Measurements from ENCODE around the gene RNPS1. TPM values are rescaled to one million over a fixed set of nuclear protein-coding genes. Genes with fewer than 3 reads are reported as not detected.
"Not testable (repeated sequence)": the region's sequence is repeated elsewhere in the genome, so short reads cannot be mapped to it uniquely, and the experiment has no call there.

RNPS1 gene
- total and polyA plus RNA-seq, 2 experiments from 2014 or later: 315 to 384 TPM

- no peak for TF ChIP-seq STAT1 (IDR thresholded peaks at IDR 0.05; ENCODE audit: unreplicated experiment)
- TF ChIP-seq JUNB (IDR thresholded peaks at IDR 0.05; ENCODE audit: unreplicated experiment): no peak
- TF ChIP-seq, protein P1, sequence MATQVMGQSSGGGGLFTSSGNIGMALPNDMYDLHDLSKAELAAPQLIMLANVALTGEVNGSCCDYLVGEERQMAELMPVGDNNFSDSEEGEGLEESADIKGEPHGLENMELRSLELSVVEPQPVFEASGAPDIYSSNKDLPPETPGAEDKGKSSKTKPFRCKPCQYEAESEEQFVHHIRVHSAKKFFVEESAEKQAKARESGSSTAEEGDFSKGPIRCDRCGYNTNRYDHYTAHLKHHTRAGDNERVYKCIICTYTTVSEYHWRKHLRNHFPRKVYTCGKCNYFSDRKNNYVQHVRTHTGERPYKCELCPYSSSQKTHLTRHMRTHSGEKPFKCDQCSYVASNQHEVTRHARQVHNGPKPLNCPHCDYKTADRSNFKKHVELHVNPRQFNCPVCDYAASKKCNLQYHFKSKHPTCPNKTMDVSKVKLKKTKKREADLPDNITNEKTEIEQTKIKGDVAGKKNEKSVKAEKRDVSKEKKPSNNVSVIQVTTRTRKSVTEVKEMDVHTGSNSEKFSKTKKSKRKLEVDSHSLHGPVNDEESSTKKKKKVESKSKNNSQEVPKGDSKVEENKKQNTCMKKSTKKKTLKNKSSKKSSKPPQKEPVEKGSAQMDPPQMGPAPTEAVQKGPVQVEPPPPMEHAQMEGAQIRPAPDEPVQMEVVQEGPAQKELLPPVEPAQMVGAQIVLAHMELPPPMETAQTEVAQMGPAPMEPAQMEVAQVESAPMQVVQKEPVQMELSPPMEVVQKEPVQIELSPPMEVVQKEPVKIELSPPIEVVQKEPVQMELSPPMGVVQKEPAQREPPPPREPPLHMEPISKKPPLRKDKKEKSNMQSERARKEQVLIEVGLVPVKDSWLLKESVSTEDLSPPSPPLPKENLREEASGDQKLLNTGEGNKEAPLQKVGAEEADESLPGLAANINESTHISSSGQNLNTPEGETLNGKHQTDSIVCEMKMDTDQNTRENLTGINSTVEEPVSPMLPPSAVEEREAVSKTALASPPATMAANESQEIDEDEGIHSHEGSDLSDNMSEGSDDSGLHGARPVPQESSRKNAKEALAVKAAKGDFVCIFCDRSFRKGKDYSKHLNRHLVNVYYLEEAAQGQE (IDR thresholded peaks at IDR 0.05; ENCODE audit: unreplicated experiment): no peak
- no peak for TF ChIP-seq ZNF114 (CRISPR knock-in tag; IDR thresholded peaks at IDR 0.05)
- no peak for TF ChIP-seq EZH2 (IDR thresholded peaks at IDR 0.05; ENCODE audit: low read depth, unreplicated experiment)
Measured at GRCh38 chr16:2270070-2270462, 2.1 kb upstream of the RNPS1 start (continued).

DNA sequence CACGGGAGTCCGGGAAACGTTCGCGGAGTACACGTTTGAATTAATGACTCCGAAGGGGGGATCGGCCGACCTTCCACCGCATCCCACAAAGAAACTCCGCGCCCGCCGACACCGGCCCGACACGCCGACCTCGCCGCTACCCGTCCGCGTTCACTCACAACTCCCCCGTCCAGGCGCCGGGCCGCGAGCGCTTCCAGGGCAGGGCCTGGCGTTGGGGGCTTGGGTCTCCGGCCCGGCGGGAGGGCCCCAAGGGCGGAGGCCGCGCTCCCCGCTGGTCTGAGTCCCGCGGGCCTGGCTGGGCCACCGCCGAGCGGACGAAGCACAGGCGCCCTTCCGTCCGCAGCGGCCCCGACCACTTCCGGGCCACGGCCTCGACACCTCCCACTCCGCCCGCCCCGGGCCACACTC, 417 bp downstream of the RNPS1 start:
- not testable (repeated sequence) for H3K27me3 ChIP-seq (ENCODE audit: insufficient read depth); H3K27me3 Mint-ChIP-seq (ENCODE audit: insufficient read depth, low read depth, poor library complexity); H2AFZ ChIP-seq; H3K9me3 Mint-ChIP-seq; H3K9me2 ChIP-seq (ENCODE audit: insufficient read depth)
- Mint-ChIP-seq H3K36me3 (ENCODE audit: low read depth) (peaks cover 48% of the 10 kb centered on the region), H3K4me3 (peak overlapping the region; percentile 97), H3K4me1 (peaks cover 25% of the 10 kb centered on the region), H3K27ac (peak overlapping the region; percentile 99)
- peaks cover 14% of the 10 kb centered on the region for H3K36me3 ChIP-seq (ENCODE audit: insufficient read depth)
- peak overlapping the region; percentile 97 for H3K27ac ChIP-seq (ENCODE audit: low read depth)
- peaks cover 63% of the 10 kb centered on the region for H3K79me2 ChIP-seq (replicated peaks; ENCODE audit: insufficient read depth)
- peaks cover 20% of the 10 kb centered on the region for H3K4me1 ChIP-seq (ENCODE audit: insufficient read depth)
- peak; percentile 47 for DNase-seq (ENCODE audit: low spot score)
- H3F3A ChIP-seq (replicated peaks; ENCODE audit: low read depth): peaks cover 22% of the 10 kb centered on the region
- H3K4me3 ChIP-seq: peak overlapping the region; percentile 94
- H3K4me2 ChIP-seq: peak overlapping the region; percentile 88
- ATAC-seq: peak; percentile 75
- H4K20me1 ChIP-seq (replicated peaks; ENCODE audit: insufficient read depth): peaks cover 50% of the 10 kb centered on the region

GRCh38 chr16:2266887-2267286, 1.0 kb downstream of the RNPS1 start:
- Histone ChIP-seq H3K27ac (ENCODE audit: low read depth) (peak overlapping the region; percentile 55; the same call in 1 of the 2 replicates), H4K20me1 (replicated peaks; ENCODE audit: insufficient read depth) (peaks cover 56% of the 10 kb centered on the region), H3K79me2 (replicated peaks; ENCODE audit: insufficient read depth) (peaks cover 70% of the 10 kb centered on the region), H3F3A (replicated peaks; ENCODE audit: low read depth) (peaks cover 27% of the 10 kb centered on the region), H3K4me3 (peak overlapping the region; percentile 94), H3K4me2 (peak overlapping the region; percentile 88), H3K36me3 (ENCODE audit: insufficient read depth) (peaks cover 20% of the 10 kb centered on the region), H3K4me1 (ENCODE audit: insufficient read depth) (peaks cover 20% of the 10 kb centered on the region)
- Mint-ChIP-seq H3K4me1 (peaks cover 25% of the 10 kb centered on the region), H3K27ac (peak overlapping the region; percentile 92), H3K36me3 (ENCODE audit: low read depth) (peaks cover 54% of the 10 kb centered on the region), H3K4me3 (peak overlapping the region; percentile 97)
- not testable (repeated sequence) for H3K9me2 ChIP-seq (ENCODE audit: insufficient read depth); H3K27me3 Mint-ChIP-seq (ENCODE audit: insufficient read depth, low read depth, poor library complexity); H3K9me3 Mint-ChIP-seq; H3K27me3 ChIP-seq (ENCODE audit: insufficient read depth); DNase-seq (ENCODE audit: low spot score); ATAC-seq; H2AFZ ChIP-seq

GRCh38 chr16:2263026-2263425, 4.9 kb downstream of the RNPS1 start:
- not testable (repeated sequence) for H3K4me2 ChIP-seq; H3K27me3 ChIP-seq (ENCODE audit: insufficient read depth); H3K4me3 ChIP-seq; H2AFZ ChIP-seq; H3K27me3 Mint-ChIP-seq (ENCODE audit: insufficient read depth, low read depth, poor library complexity); H3K9me3 Mint-ChIP-seq; H3K4me3 Mint-ChIP-seq; H3K9me2 ChIP-seq (ENCODE audit: insufficient read depth); DNase-seq (ENCODE audit: low spot score); ATAC-seq; H3K27ac Mint-ChIP-seq
- H3K79me2 ChIP-seq (replicated peaks; ENCODE audit: insufficient read depth): peaks cover 95% of the 10 kb centered on the region
- Mint-ChIP-seq H3K36me3 (ENCODE audit: low read depth) (peaks cover 93% of the 10 kb centered on the region), H3K4me1 (peaks cover 21% of the 10 kb centered on the region)
- H3K4me1 ChIP-seq (ENCODE audit: insufficient read depth): peaks cover 16% of the 10 kb centered on the region
- H3K27ac ChIP-seq (ENCODE audit: low read depth): peak overlapping the region; percentile 66; the same call in 1 of the 2 replicates
- H3K36me3 ChIP-seq (ENCODE audit: insufficient read depth): peaks cover 58% of the 10 kb centered on the region
- H3F3A ChIP-seq (replicated peaks; ENCODE audit: low read depth): peaks cover 44% of the 10 kb centered on the region
- peaks cover 76% of the 10 kb centered on the region for H4K20me1 ChIP-seq (replicated peaks; ENCODE audit: insufficient read depth)

All from GM23338 (cell line).